MCF 10A (cell line): ENCODE results near the gene PELI3. TPM values are rescaled to one million over a fixed set of nuclear protein-coding genes. Genes with fewer than 3 reads are reported as not detected.
A peak's percentile ranks its signal among the peaks of the same experiment; 100 is the strongest.

Experiments
- BruUV-seq: library from RNA; stranded (reverse); fragments of 400-500 nt; replicated peaks from 2 replicates; lab custom pipeline; 2021; lab: Mats Ljungman, UMichigan
- CTCF ChIA-PET: fragments of 300-600 bp; sonication (Branson Sonifier 250); formaldehyde crosslinking; extraction: SDS; loops from one replicate; lab custom pipeline; 2021; ENCODE audit warnings: antibody characterized with exemption, inconsistent platforms; lab: Yijun Ruan, JAX
- POLR2A ChIA-PET: fragments of 300-600, 350-650 bp; sonication (Branson Sonifier 250); formaldehyde crosslinking; extraction: SDS; loops from one replicate; lab custom pipeline; 2020; ENCODE audit warnings: antibody characterized with exemption, inconsistent platforms; lab: Yijun Ruan, JAX
- DNase-seq: peaks from one replicate; pipeline ENCODE4 v3.0.0-alpha.2; 2018; ENCODE audit not compliant: unreplicated experiment
- H3K27ac Mint-ChIP-seq: one replicate; pipeline ENCODE4 v1.8.0; 2022; ENCODE audit warnings: mild to moderate bottlenecking, low read depth, mixed read lengths; ENCODE audit not compliant: unreplicated experiment
- H3K27me3 Mint-ChIP-seq: one replicate; pipeline ENCODE4 v1.8.0; 2022; ENCODE audit warnings: mixed read lengths; ENCODE audit not compliant: insufficient read depth, unreplicated experiment
- H3K36me3 Mint-ChIP-seq: one replicate; pipeline ENCODE4 v1.8.0; 2022; ENCODE audit warnings: mild to moderate bottlenecking, moderate library complexity, mixed read lengths; ENCODE audit not compliant: insufficient read depth, unreplicated experiment
- H3K4me1 Mint-ChIP-seq: one replicate; pipeline ENCODE4 v1.8.0; 2022; ENCODE audit warnings: mixed read lengths; ENCODE audit not compliant: insufficient read depth, unreplicated experiment
- H3K4me3 Mint-ChIP-seq: one replicate; pipeline ENCODE4 v1.8.0; 2022; ENCODE audit warnings: mild to moderate bottlenecking, moderate library complexity, mixed read lengths; ENCODE audit not compliant: unreplicated experiment
- H3K9me3 Mint-ChIP-seq: one replicate; pipeline ENCODE4 v1.8.0; 2022; ENCODE audit warnings: mixed read lengths; ENCODE audit not compliant: unreplicated experiment
- CTCF ChIP-seq: fragments of 200-600 bp; IDR thresholded peaks from one replicate; pipeline ENCODE4 v1.8.0; 2022; ENCODE audit warnings: antibody characterized with exemption, mild to moderate bottlenecking; ENCODE audit not compliant: unreplicated experiment
- intact Hi-C: fragments of 100-400 bp; cut with micrococcal nuclease; formaldehyde crosslinking; loops from 2 replicates; pipeline ENCODE4 v1.14.1; 2022
- total RNA-seq: library from RNA; stranded (reverse); gene quantifications from 2 replicates; pipeline ENCODE4 v1.2.3, GENCODE V29; 2022

PELI3 gene
- total RNA-seq, 1 experiment from 2014 or later, result 6.1 TPM

GRCh38 chr11:66475349-66476172 lies 8.9 kb downstream of the PELI3 start:
- ChIA-PET POLR2A (interaction anchor here (0.6 to 1.1 kb wide), 2 partner anchors 8 to 11 kb away, joined by 3 read pairs; no protein-coding TSS in a partner anchor), CTCF (interaction anchor here (0.9 to 1.4 kb wide), 2 partner anchors 66 to 67 kb away, joined by 3 to 4 read pairs; no protein-coding TSS in a partner anchor)
- no peak for TF ChIP-seq CTCF
- H3K27me3 Mint-ChIP-seq, result no peaks in the 10 kb centered on the region
- no peaks in the 10 kb centered on the region for H3K9me3 Mint-ChIP-seq
- H3K27ac Mint-ChIP-seq, result no peak overlapping the region
- no peak for DNase-seq
- no TSS peak for BruUV-seq
- peaks cover 35% of the 10 kb centered on the region for H3K36me3 Mint-ChIP-seq
- H3K4me3 Mint-ChIP-seq, result no peak overlapping the region
- intact Hi-C loops, result no loop called here
- peaks cover 18% of the 10 kb centered on the region for H3K4me1 Mint-ChIP-seq

- Mint-ChIP-seq H3K27ac (peak overlapping the region; percentile 29), H3K27me3 (no peaks in the 10 kb centered on the region), H3K4me1 (peaks cover 18% of the 10 kb centered on the region), H3K9me3 (no peaks in the 10 kb centered on the region), H3K4me3 (no peak overlapping the region), H3K36me3 (peaks cover 33% of the 10 kb centered on the region)
- POLR2A ChIA-PET, result interaction anchor here (0.6 to 1.1 kb wide), 2 partner anchors 8 to 10 kb away, joined by 3 read pairs; no protein-coding TSS in a partner anchor
- CTCF ChIA-PET, result interaction anchor here (0.9 to 1.4 kb wide), 2 partner anchors 66 to 68 kb away, joined by 3 to 4 read pairs; no protein-coding TSS in a partner anchor
- intact Hi-C loops, result no loop called here
- TF ChIP-seq CTCF, result no peak
- DNase-seq, result no peak
- no TSS peak for BruUV-seq
Observed at GRCh38 chr11:66476173-66476840, 9.6 kb downstream of the PELI3 start.

- Mint-ChIP-seq H3K9me3 (no peaks in the 10 kb centered on the region), H3K27me3 (no peaks in the 10 kb centered on the region), H3K4me1 (peaks cover 18% of the 10 kb centered on the region), H3K27ac (peak overlapping the region; percentile 29), H3K4me3 (no peak overlapping the region), H3K36me3 (peaks cover 30% of the 10 kb centered on the region)
- DNase-seq, result no peak
- no peak for TF ChIP-seq CTCF
- CTCF ChIA-PET, result interaction anchor here (1.4 kb wide), 1 partner anchor 67 kb away, joined by 4 read pairs; no protein-coding TSS in a partner anchor
- BruUV-seq, result no TSS peak
- POLR2A ChIA-PET, result interaction anchor here (1.1 kb wide), 1 partner anchor 9 kb away, joined by 3 read pairs; no protein-coding TSS in a partner anchor
- intact Hi-C loops, result no loop called here
Observed at GRCh38 chr11:66476841-66477251, 10.1 kb downstream of the PELI3 start.
